H1 (cell line): Measurements from ENCODE around the gene DYNC1LI1. TPM values are rescaled to one million over a fixed set of nuclear protein-coding genes. Genes with fewer than 3 reads are reported as not detected.

Experiments used
- CTCF ChIA-PET: fragments of 300-600 bp; sonication (Branson Sonifier 250); formaldehyde crosslinking; loops from one replicate; lab custom pipeline; 2021; ENCODE audit not compliant: partially characterized antibody; lab: Charles Lee
- POLR2A ChIA-PET: fragments of 300-600 bp; sonication (Branson Sonifier 250); formaldehyde crosslinking; loops from one replicate; lab custom pipeline; 2021; ENCODE audit warnings: inconsistent platforms; ENCODE audit not compliant: partially characterized antibody; lab: Charles Lee
- DNase-seq, 2 experiments: peaks; one replicate each; pipeline versions ENCODE4 v3.0.0 to v3.0.0-alpha.2; 2010 to 2022; ENCODE audit warnings: low spot score in 2 of 2, low read depth in 1 of 2, mixed read lengths in 1 of 2
- FAIRE-seq: peaks from 2 replicates; lab custom pipeline; 2011; peaks lifted over from hg19 to GRCh38; lab: Jason Lieb, UNC
- H2AFZ ChIP-seq: 2 replicates; pipeline ENCODE4 v1.8.1; 2012; ENCODE audit warnings: low read length, inconsistent platforms
- H2AK5ac ChIP-seq: 2 replicates; pipeline ENCODE4 v1.6.1; 2013; ENCODE audit warnings: low read depth, low read length
- H2BK120ac ChIP-seq: replicated peaks from 2 replicates; pipeline ENCODE3; 2013; ENCODE audit warnings: low read depth, low read length, inconsistent platforms
- H2BK12ac ChIP-seq: 2 replicates; pipeline ENCODE4 v1.6.1; 2013; ENCODE audit warnings: low read depth, low read length
- H2BK15ac ChIP-seq: 2 replicates; pipeline ENCODE4 v1.6.1; 2013; ENCODE audit warnings: low read length
- H2BK20ac ChIP-seq: 2 replicates; pipeline ENCODE4 v1.6.1; 2013; ENCODE audit warnings: low read length
- H2BK5ac ChIP-seq: 2 replicates; pipeline ENCODE4 v1.6.1; 2013; ENCODE audit warnings: low read depth, low read length
- H3K14ac ChIP-seq: 2 replicates; pipeline ENCODE4 v1.6.1; 2013; ENCODE audit warnings: inconsistent platforms; ENCODE audit not compliant: insufficient read length
- H3K18ac ChIP-seq: 2 replicates; pipeline ENCODE4 v1.6.1; 2013; ENCODE audit warnings: low read length; ENCODE audit errors: extremely low read depth
- H3K23ac ChIP-seq: 2 replicates; pipeline ENCODE4 v1.6.1; 2013; ENCODE audit warnings: inconsistent platforms; ENCODE audit not compliant: insufficient read length
- H3K23me2 ChIP-seq: 2 replicates; pipeline ENCODE4 v1.6.1; 2013; ENCODE audit warnings: low read depth, low read length
- H3K27ac ChIP-seq: 2 replicates; pipeline ENCODE4 v1.6.1; 2011; ENCODE audit warnings: low read depth, low read length, inconsistent platforms
- H3K27me3 ChIP-seq, 4 experiments: replicated peaks in 1 of 4; 1 replicate in 1 of 4; 2 replicates in 3 of 4; pipeline versions ENCODE4 v1.6.1 to v1.8.1; 2011 to 2013; ENCODE audit warnings: low read length in 3 of 4, mild to moderate bottlenecking in 3 of 4, inconsistent platforms in 2 of 4, mixed read lengths in 2 of 4, moderate library complexity in 1 of 4; ENCODE audit not compliant: control insufficient read depth in 3 of 4, insufficient read depth in 3 of 4; ENCODE audit errors: extremely low read depth in 1 of 4
- H3K36me3 ChIP-seq, 4 experiments: 2 replicates each; pipeline versions ENCODE4 v1.6.1 to v1.8.1; 2011 to 2013; ENCODE audit warnings: mild to moderate bottlenecking in 4 of 4, low read length in 3 of 4, moderate library complexity in 2 of 4, control low read depth in 1 of 4, inconsistent platforms in 1 of 4; ENCODE audit not compliant: insufficient read depth in 4 of 4, control insufficient read depth in 2 of 4
- H3K4ac ChIP-seq: replicated peaks from 2 replicates; pipeline ENCODE3; 2013; ENCODE audit warnings: low read length, low read depth, mixed read lengths, inconsistent platforms; ENCODE audit not compliant: insufficient read length
- H3K4me1 ChIP-seq, 4 experiments: replicated peaks in 1 of 4; 1 replicate in 1 of 4; 2 replicates in 3 of 4; pipeline versions ENCODE4 v1.6.1 to v1.8.1; 2011 to 2013; ENCODE audit warnings: low read length in 3 of 4, inconsistent platforms in 2 of 4, mixed read lengths in 1 of 4; ENCODE audit not compliant: insufficient read depth in 4 of 4, control insufficient read depth in 3 of 4
- H3K4me2 ChIP-seq, 2 experiments: 2 replicates each; pipeline versions ENCODE4 v1.6.1 to v1.8.1; 2011 to 2013; ENCODE audit warnings: low read depth in 2 of 2, low read length in 2 of 2, control low read depth in 1 of 2, inconsistent platforms in 1 of 2, mild to moderate bottlenecking in 1 of 2; ENCODE audit not compliant: insufficient read depth in 1 of 2
- H3K4me3 ChIP-seq, 4 experiments: fragments of 200-600, 300-600 bp in 1 of 4; sonication (generic), shearing (Covaris generic), sonication (Bioruptor Twin) in 1 of 4; 2 replicates each; pipeline versions ENCODE4 v1.5.1 to v1.8.1; 2011 to 2016; ENCODE audit warnings: low read length in 4 of 4, low read depth in 3 of 4, control low read depth in 2 of 4, inconsistent platforms in 2 of 4, mild to moderate bottlenecking in 2 of 4, mixed read lengths in 1 of 4, moderate library complexity in 1 of 4; ENCODE audit not compliant: insufficient read depth in 2 of 4; ENCODE audit errors: extremely low read depth in 1 of 4
- H3K56ac ChIP-seq: replicated peaks from 2 replicates; pipeline ENCODE3; 2013; ENCODE audit warnings: low read depth, mild to moderate bottlenecking, mixed read lengths, low read length, inconsistent platforms; ENCODE audit not compliant: insufficient read length
- H3K79me1 ChIP-seq: 2 replicates; pipeline ENCODE4 v1.6.1; 2013; ENCODE audit warnings: low read depth, low read length, control low read depth
- H3K79me2 ChIP-seq, 2 experiments: 2 replicates each; pipeline versions ENCODE4 v1.6.1 to v1.8.1; 2012 to 2013; ENCODE audit warnings: low read length in 2 of 2, mild to moderate bottlenecking in 2 of 2, inconsistent platforms in 1 of 2; ENCODE audit not compliant: insufficient read depth in 2 of 2, control insufficient read depth in 1 of 2
- H3K9ac ChIP-seq, 4 experiments: replicated peaks in 1 of 4; 1 replicate in 1 of 4; 2 replicates in 3 of 4; pipeline versions ENCODE4 v1.6.1 to v1.8.1; 2011 to 2013; ENCODE audit warnings: low read depth in 3 of 4, low read length in 3 of 4, control low read depth in 2 of 4, mild to moderate bottlenecking in 2 of 4, moderate library complexity in 2 of 4, inconsistent platforms in 1 of 4; ENCODE audit errors: extremely low read depth in 1 of 4
- H3K9me3 ChIP-seq, 2 experiments: 2 replicates each; pipeline versions ENCODE4 v1.6.1 to v1.8.1; 2012 to 2013; ENCODE audit warnings: mild to moderate bottlenecking in 2 of 2, moderate library complexity in 2 of 2, control low read depth in 1 of 2, inconsistent platforms in 1 of 2, low read depth in 1 of 2, low read length in 1 of 2, mixed read lengths in 1 of 2; ENCODE audit not compliant: insufficient read depth in 2 of 2
- H4K20me1 ChIP-seq, 2 experiments: replicated peaks in 1 of 2; 2 replicates each; pipeline versions ENCODE3 to v1.8.1; 2011 to 2013; ENCODE audit warnings: inconsistent platforms in 2 of 2, low read length in 2 of 2, mild to moderate bottlenecking in 1 of 2; ENCODE audit not compliant: insufficient read depth in 2 of 2, control insufficient read depth in 1 of 2
- H4K5ac ChIP-seq: 2 replicates; pipeline ENCODE4 v1.6.1; 2013; ENCODE audit warnings: low read length, low read depth, mixed read lengths, inconsistent platforms; ENCODE audit not compliant: insufficient read length
- H4K8ac ChIP-seq: 2 replicates; pipeline ENCODE4 v1.8.0; 2013; ENCODE audit warnings: mild to moderate bottlenecking, moderate library complexity, low read length, inconsistent platforms; ENCODE audit not compliant: insufficient read depth; ENCODE audit errors: extremely low read depth
- H4K91ac ChIP-seq: replicated peaks from 2 replicates; pipeline ENCODE3; 2013; ENCODE audit warnings: low read length, mixed read lengths, inconsistent platforms; ENCODE audit not compliant: insufficient read length
- WGBS, 2 experiments: shearing (Covaris generic) in 1 of 2; methylation state at CpG; one replicate each; pipeline versions ENCODE4 v1.1.6 to v1.1.7; 2013 to 2015; ENCODE audit warnings: low lambda C conversion rate in 2 of 2, mixed read lengths in 2 of 2, inconsistent platforms in 1 of 2, low coverage in 1 of 2, missing lambda C conversion rate in 1 of 2; ENCODE audit not compliant: insufficient replicate concordance in 2 of 2, insufficient coverage in 1 of 2, insufficient read length in 1 of 2; ENCODE audit errors: extremely low coverage in 1 of 2, missing lambda C conversion rate in 1 of 2; 5-methylcytosine and 5-hydroxymethylcytosine counted together
- polyA plus RNA-seq, 7 experiments: library from polyadenylated mRNA; depleted of rRNA in 3 of 7; stranded (reverse) in 5 of 7; unstranded in 2 of 7; fragments of >200 nt in 5 of 7; fragments of 200-250 nt in 2 of 7; gene quantifications; 1 replicate in 5 of 7; 2 replicates in 1 of 7; 4 replicates in 1 of 7; pipeline versions ENCODE4 v1.2.1 to v1.2.3, GENCODE V29; 2011 to 2013; ENCODE audit warnings: missing spikeins in 2 of 7, mixed read lengths in 2 of 7
- total RNA-seq: library from RNA; stranded (reverse); fragmentation: NEBNext Ultra II Directional; extraction: Animal tissue kit (Norgen Biotek cat#: 25700); gene quantifications from 2 replicates; pipeline ENCODE4 v1.2.1, GENCODE V29; 2021
- TF ChIP-seq, protein P1 (sequence below): IDR thresholded peaks from 2 replicates; pipeline ENCODE4 v1.6.1; 2012; ENCODE audit warnings: inconsistent platforms

DYNC1LI1 gene
- total and polyA plus RNA-seq, 2 of the 8 experiments (the other 6 are each of a cell fraction or from before 2014, with no cell fraction given), result 13.6 to 45.1 TPM

DNA sequence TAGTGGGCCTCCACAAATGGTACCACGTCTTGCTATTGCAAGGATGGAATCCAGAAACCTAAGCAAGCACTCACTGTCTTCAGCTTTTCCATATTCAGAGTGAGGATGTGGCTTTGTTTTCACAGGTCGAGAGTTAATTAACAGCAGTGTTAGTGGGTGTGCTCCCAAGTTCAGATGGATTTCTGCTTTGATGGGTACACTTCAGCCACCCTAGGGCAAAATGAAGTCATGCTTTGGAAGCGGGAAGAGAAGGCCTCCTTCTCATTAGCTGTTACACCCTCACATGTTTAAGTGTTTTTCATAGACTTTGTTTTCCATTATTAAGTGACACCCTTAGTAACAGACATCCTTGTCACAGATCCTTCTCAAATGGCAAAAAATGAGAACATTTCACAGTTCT, 36.3 kb upstream of the DYNC1LI1 start:
- H4K91ac ChIP-seq, result no peak overlapping the region
- TF ChIP-seq, protein P1, sequence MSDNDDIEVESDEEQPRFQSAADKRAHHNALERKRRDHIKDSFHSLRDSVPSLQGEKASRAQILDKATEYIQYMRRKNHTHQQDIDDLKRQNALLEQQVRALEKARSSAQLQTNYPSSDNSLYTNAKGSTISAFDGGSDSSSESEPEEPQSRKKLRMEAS, result no peak

More for the DNA sequence above, 36.3 kb upstream of the DYNC1LI1 start:
- no peak overlapping the region for H4K8ac ChIP-seq
- no peaks in the 10 kb centered on the region for H3K79me2 ChIP-seq
- ChIA-PET POLR2A (no interaction called here), CTCF (interaction anchor here (0.6 to 0.8 kb wide), 2 partner anchors 13 to 264 kb away, joined by 3 read pairs; no protein-coding TSS in a partner anchor)
- H3K4me2 ChIP-seq, result no peak overlapping the region
- no peaks in the 10 kb centered on the region; a peak in 2 of 7 replicates for H3K4me1 ChIP-seq
- no peak overlapping the region for H2BK15ac ChIP-seq
- no peak overlapping the region; the same call in 1 of the 2 replicates for H3K18ac ChIP-seq
- no peaks in the 10 kb centered on the region for H3K79me1 ChIP-seq
- no peak overlapping the region for H2BK20ac ChIP-seq
- peak overlapping the region; percentile 38 for H2BK120ac ChIP-seq
- no peak overlapping the region for H2AFZ ChIP-seq
- H3K23ac ChIP-seq, result no peak overlapping the region
- no peak overlapping the region for H3K14ac ChIP-seq
- no peak overlapping the region for H4K5ac ChIP-seq
- no peak overlapping the region for H2AK5ac ChIP-seq
- WGBS, 2 experiments, result 74% methylated on average over 3 of the region's 3 CpGs; no CpG with 5 or more reads in 1 of the 2 experiments
- no peaks in the 10 kb centered on the region for H3K27me3 ChIP-seq
- H3K56ac ChIP-seq, result no peak overlapping the region
- no peak overlapping the region for H3K4me3 ChIP-seq
- H3K36me3 ChIP-seq, result no peaks in the 10 kb centered on the region
- no peaks in the 10 kb centered on the region for H3K9me3 ChIP-seq
- DNase-seq (no peak), FAIRE-seq (no peak)
- no peaks in the 10 kb centered on the region for H4K20me1 ChIP-seq
- no peaks in the 10 kb centered on the region for H3K23me2 ChIP-seq
- peak overlapping the region; percentile 44 for H3K4ac ChIP-seq
- H2BK12ac ChIP-seq, result no peak overlapping the region
- no peak overlapping the region for H2BK5ac ChIP-seq
- no peak overlapping the region for H3K27ac ChIP-seq
- no peak overlapping the region for H3K9ac ChIP-seq
